H1 (cell line): ENCODE data around the gene ZFAND6. TPM values are rescaled to one million over a fixed set of nuclear protein-coding genes. Genes with fewer than 3 reads are reported as not detected.
A peak's percentile ranks its signal among the peaks of the same experiment; 100 is the strongest.

Experiments
- CTCF ChIA-PET: fragments of 300-600 bp; sonication (Branson Sonifier 250); formaldehyde crosslinking; loops from one replicate; lab custom pipeline; 2021; ENCODE audit not compliant: partially characterized antibody; lab: Charles Lee
- POLR2A ChIA-PET: fragments of 300-600 bp; sonication (Branson Sonifier 250); formaldehyde crosslinking; loops from one replicate; lab custom pipeline; 2021; ENCODE audit warnings: inconsistent platforms; ENCODE audit not compliant: partially characterized antibody; lab: Charles Lee
- DNase-seq, 2 experiments: peaks; one replicate each; pipeline versions ENCODE4 v3.0.0 to v3.0.0-alpha.2; 2010 to 2022; ENCODE audit warnings: low spot score in 2 of 2, low read depth in 1 of 2, mixed read lengths in 1 of 2
- FAIRE-seq: peaks from 2 replicates; lab custom pipeline; 2011; peaks lifted over from hg19 to GRCh38; lab: Jason Lieb, UNC
- H2AFZ ChIP-seq: 2 replicates; pipeline ENCODE4 v1.8.1; 2012; ENCODE audit warnings: low read length, inconsistent platforms
- H2AK5ac ChIP-seq: 2 replicates; pipeline ENCODE4 v1.6.1; 2013; ENCODE audit warnings: low read depth, low read length
- H2BK120ac ChIP-seq: replicated peaks from 2 replicates; pipeline ENCODE3; 2013; ENCODE audit warnings: low read depth, low read length, inconsistent platforms
- H2BK12ac ChIP-seq: 2 replicates; pipeline ENCODE4 v1.6.1; 2013; ENCODE audit warnings: low read depth, low read length
- H2BK15ac ChIP-seq: 2 replicates; pipeline ENCODE4 v1.6.1; 2013; ENCODE audit warnings: low read length
- H2BK20ac ChIP-seq: 2 replicates; pipeline ENCODE4 v1.6.1; 2013; ENCODE audit warnings: low read length
- H2BK5ac ChIP-seq: 2 replicates; pipeline ENCODE4 v1.6.1; 2013; ENCODE audit warnings: low read depth, low read length
- H3K14ac ChIP-seq: 2 replicates; pipeline ENCODE4 v1.6.1; 2013; ENCODE audit warnings: inconsistent platforms; ENCODE audit not compliant: insufficient read length
- H3K18ac ChIP-seq: 2 replicates; pipeline ENCODE4 v1.6.1; 2013; ENCODE audit warnings: low read length; ENCODE audit errors: extremely low read depth
- H3K23ac ChIP-seq: 2 replicates; pipeline ENCODE4 v1.6.1; 2013; ENCODE audit warnings: inconsistent platforms; ENCODE audit not compliant: insufficient read length
- H3K23me2 ChIP-seq: 2 replicates; pipeline ENCODE4 v1.6.1; 2013; ENCODE audit warnings: low read depth, low read length
- H3K27ac ChIP-seq: 2 replicates; pipeline ENCODE4 v1.6.1; 2011; ENCODE audit warnings: low read depth, low read length, inconsistent platforms
- H3K27me3 ChIP-seq, 4 experiments: replicated peaks in 1 of 4; 1 replicate in 1 of 4; 2 replicates in 3 of 4; pipeline versions ENCODE4 v1.6.1 to v1.8.1; 2011 to 2013; ENCODE audit warnings: low read length in 3 of 4, mild to moderate bottlenecking in 3 of 4, inconsistent platforms in 2 of 4, mixed read lengths in 2 of 4, moderate library complexity in 1 of 4; ENCODE audit not compliant: control insufficient read depth in 3 of 4, insufficient read depth in 3 of 4; ENCODE audit errors: extremely low read depth in 1 of 4
- H3K36me3 ChIP-seq, 4 experiments: 2 replicates each; pipeline versions ENCODE4 v1.6.1 to v1.8.1; 2011 to 2013; ENCODE audit warnings: mild to moderate bottlenecking in 4 of 4, low read length in 3 of 4, moderate library complexity in 2 of 4, control low read depth in 1 of 4, inconsistent platforms in 1 of 4; ENCODE audit not compliant: insufficient read depth in 4 of 4, control insufficient read depth in 2 of 4
- H3K4ac ChIP-seq: replicated peaks from 2 replicates; pipeline ENCODE3; 2013; ENCODE audit warnings: low read length, low read depth, mixed read lengths, inconsistent platforms; ENCODE audit not compliant: insufficient read length
- H3K4me1 ChIP-seq, 4 experiments: replicated peaks in 1 of 4; 1 replicate in 1 of 4; 2 replicates in 3 of 4; pipeline versions ENCODE4 v1.6.1 to v1.8.1; 2011 to 2013; ENCODE audit warnings: low read length in 3 of 4, inconsistent platforms in 2 of 4, mixed read lengths in 1 of 4; ENCODE audit not compliant: insufficient read depth in 4 of 4, control insufficient read depth in 3 of 4
- H3K4me2 ChIP-seq, 2 experiments: 2 replicates each; pipeline versions ENCODE4 v1.6.1 to v1.8.1; 2011 to 2013; ENCODE audit warnings: low read depth in 2 of 2, low read length in 2 of 2, control low read depth in 1 of 2, inconsistent platforms in 1 of 2, mild to moderate bottlenecking in 1 of 2; ENCODE audit not compliant: insufficient read depth in 1 of 2
- H3K4me3 ChIP-seq, 4 experiments: fragments of 200-600, 300-600 bp in 1 of 4; sonication (generic), shearing (Covaris generic), sonication (Bioruptor Twin) in 1 of 4; 2 replicates each; pipeline versions ENCODE4 v1.5.1 to v1.8.1; 2011 to 2016; ENCODE audit warnings: low read length in 4 of 4, low read depth in 3 of 4, control low read depth in 2 of 4, inconsistent platforms in 2 of 4, mild to moderate bottlenecking in 2 of 4, mixed read lengths in 1 of 4, moderate library complexity in 1 of 4; ENCODE audit not compliant: insufficient read depth in 2 of 4; ENCODE audit errors: extremely low read depth in 1 of 4
- H3K56ac ChIP-seq: replicated peaks from 2 replicates; pipeline ENCODE3; 2013; ENCODE audit warnings: low read depth, mild to moderate bottlenecking, mixed read lengths, low read length, inconsistent platforms; ENCODE audit not compliant: insufficient read length
- H3K79me1 ChIP-seq: 2 replicates; pipeline ENCODE4 v1.6.1; 2013; ENCODE audit warnings: low read depth, low read length, control low read depth
- H3K79me2 ChIP-seq, 2 experiments: 2 replicates each; pipeline versions ENCODE4 v1.6.1 to v1.8.1; 2012 to 2013; ENCODE audit warnings: low read length in 2 of 2, mild to moderate bottlenecking in 2 of 2, inconsistent platforms in 1 of 2; ENCODE audit not compliant: insufficient read depth in 2 of 2, control insufficient read depth in 1 of 2
- H3K9ac ChIP-seq, 4 experiments: replicated peaks in 1 of 4; 1 replicate in 1 of 4; 2 replicates in 3 of 4; pipeline versions ENCODE4 v1.6.1 to v1.8.1; 2011 to 2013; ENCODE audit warnings: low read depth in 3 of 4, low read length in 3 of 4, control low read depth in 2 of 4, mild to moderate bottlenecking in 2 of 4, moderate library complexity in 2 of 4, inconsistent platforms in 1 of 4; ENCODE audit errors: extremely low read depth in 1 of 4
- H3K9me3 ChIP-seq, 2 experiments: 2 replicates each; pipeline versions ENCODE4 v1.6.1 to v1.8.1; 2012 to 2013; ENCODE audit warnings: mild to moderate bottlenecking in 2 of 2, moderate library complexity in 2 of 2, control low read depth in 1 of 2, inconsistent platforms in 1 of 2, low read depth in 1 of 2, low read length in 1 of 2, mixed read lengths in 1 of 2; ENCODE audit not compliant: insufficient read depth in 2 of 2
- H4K20me1 ChIP-seq, 2 experiments: replicated peaks in 1 of 2; 2 replicates each; pipeline versions ENCODE3 to v1.8.1; 2011 to 2013; ENCODE audit warnings: inconsistent platforms in 2 of 2, low read length in 2 of 2, mild to moderate bottlenecking in 1 of 2; ENCODE audit not compliant: insufficient read depth in 2 of 2, control insufficient read depth in 1 of 2
- H4K5ac ChIP-seq: 2 replicates; pipeline ENCODE4 v1.6.1; 2013; ENCODE audit warnings: low read length, low read depth, mixed read lengths, inconsistent platforms; ENCODE audit not compliant: insufficient read length
- H4K8ac ChIP-seq: 2 replicates; pipeline ENCODE4 v1.8.0; 2013; ENCODE audit warnings: mild to moderate bottlenecking, moderate library complexity, low read length, inconsistent platforms; ENCODE audit not compliant: insufficient read depth; ENCODE audit errors: extremely low read depth
- H4K91ac ChIP-seq: replicated peaks from 2 replicates; pipeline ENCODE3; 2013; ENCODE audit warnings: low read length, mixed read lengths, inconsistent platforms; ENCODE audit not compliant: insufficient read length
- BACH1 ChIP-seq: IDR thresholded peaks from 2 replicates; pipeline ENCODE4 v1.6.1; 2012; ENCODE audit warnings: low read length, improper control_type of control experiment
- HDAC2 ChIP-seq, 2 experiments: fragments of 300-600 bp in 1 of 2; sonication (generic) in 1 of 2; IDR thresholded peaks; 2 replicates each; pipeline ENCODE4 v1.6.1; 2011 to 2012; ENCODE audit warnings: low read depth in 2 of 2, low read length in 2 of 2, mild to moderate bottlenecking in 2 of 2, moderate library complexity in 2 of 2, borderline replicate concordance in 1 of 2, inconsistent platforms in 1 of 2
- KDM4A ChIP-seq: IDR thresholded peaks from one replicate; pipeline ENCODE4 v1.7.1; 2012; ENCODE audit warnings: low read depth, mild to moderate bottlenecking, moderate library complexity, low read length, inconsistent platforms; ENCODE audit not compliant: severe bottlenecking
- MAX ChIP-seq: IDR thresholded peaks from 2 replicates; pipeline ENCODE4 v1.6.1; 2012; ENCODE audit warnings: inconsistent platforms
- NANOG ChIP-seq: IDR thresholded peaks from 2 replicates; pipeline ENCODE4 v1.6.1; 2011; ENCODE audit warnings: low read length, low read depth, mild to moderate bottlenecking, inconsistent platforms; ENCODE audit not compliant: insufficient read depth, poor library complexity, severe bottlenecking
- RFX5 ChIP-seq: IDR thresholded peaks from 2 replicates; pipeline ENCODE4 v1.6.1; 2011; ENCODE audit warnings: low read depth, low read length, improper control_type of control experiment, borderline replicate concordance
- SIX5 ChIP-seq: IDR thresholded peaks from 2 replicates; pipeline ENCODE4 v1.6.1; 2011; ENCODE audit warnings: mild to moderate bottlenecking, low read depth, low read length
- TAF1 ChIP-seq: IDR thresholded peaks from 2 replicates; pipeline ENCODE4 v1.6.1; 2011; ENCODE audit warnings: mild to moderate bottlenecking, low read depth, low read length
- YY1 ChIP-seq: IDR thresholded peaks from 2 replicates; pipeline ENCODE4 v1.6.1; 2011; ENCODE audit warnings: low read depth, mild to moderate bottlenecking, low read length
- WGBS, 2 experiments: shearing (Covaris generic) in 1 of 2; methylation state at CpG; one replicate each; pipeline versions ENCODE4 v1.1.6 to v1.1.7; 2013 to 2015; ENCODE audit warnings: low lambda C conversion rate in 2 of 2, mixed read lengths in 2 of 2, inconsistent platforms in 1 of 2, low coverage in 1 of 2, missing lambda C conversion rate in 1 of 2; ENCODE audit not compliant: insufficient replicate concordance in 2 of 2, insufficient coverage in 1 of 2, insufficient read length in 1 of 2; ENCODE audit errors: extremely low coverage in 1 of 2, missing lambda C conversion rate in 1 of 2; 5-methylcytosine and 5-hydroxymethylcytosine counted together
- polyA plus RNA-seq, 7 experiments: library from polyadenylated mRNA; depleted of rRNA in 3 of 7; stranded (reverse) in 5 of 7; unstranded in 2 of 7; fragments of >200 nt in 5 of 7; fragments of 200-250 nt in 2 of 7; gene quantifications; 1 replicate in 5 of 7; 2 replicates in 1 of 7; 4 replicates in 1 of 7; pipeline versions ENCODE4 v1.2.1 to v1.2.3, GENCODE V29; 2011 to 2013; ENCODE audit warnings: missing spikeins in 2 of 7, mixed read lengths in 2 of 7
- total RNA-seq: library from RNA; stranded (reverse); fragmentation: NEBNext Ultra II Directional; extraction: Animal tissue kit (Norgen Biotek cat#: 25700); gene quantifications from 2 replicates; pipeline ENCODE4 v1.2.1, GENCODE V29; 2021

ZFAND6 gene
- total and polyA plus RNA-seq, 2 of the 8 experiments (the other 6 are each of a cell fraction or from before 2014, with no cell fraction given), result 136 to 237 TPM

GRCh38 chr15:80152180-80152895, 92.9 kb downstream of the ZFAND6 start:
- no peak overlapping the region for H2BK120ac ChIP-seq
- no peak overlapping the region for H2BK5ac ChIP-seq
- TF ChIP-seq TAF1 (peak; percentile 73), RFX5 (no peak), KDM4A (peak; percentile 14), HDAC2 (IDR thresholded peaks at IDR 0.05; ENCODE audit: borderline replicate concordance in 1 of 2, low read depth in 2 of 2, low read length in 2 of 2) (no peak), BACH1 (no peak), SIX5 (no peak), NANOG (no peak), MAX (peak; percentile 27; the same call in 1 of the 2 replicates), YY1 (no peak)
- H3K9me3 ChIP-seq, result no peaks in the 10 kb centered on the region
- H3K27ac ChIP-seq, result 0 out of 2 replicates have a peak overlapping the region, but pooled peaks have one; percentile 19
- peak overlapping the region; percentile 93 for H3K4me2 ChIP-seq
- 4% methylated on average over 10 of the region's 41 CpGs; no CpG with 5 or more reads in 1 of the 2 experiments for WGBS, 2 experiments
- no peak overlapping the region for H4K5ac ChIP-seq
- H3K18ac ChIP-seq, result peak overlapping the region; percentile 78
- POLR2A ChIA-PET, result interaction anchor here (0.6 to 2.2 kb wide), 2 partner anchors 11 to 151 kb away, joined by 3 to 11 read pairs; no protein-coding TSS in a partner anchor
- no peak overlapping the region for H2BK20ac ChIP-seq
- H3K36me3 ChIP-seq, result no peaks in the 10 kb centered on the region
- no peak overlapping the region for H2AK5ac ChIP-seq
- H3K4ac ChIP-seq, result no peak overlapping the region
- no peak overlapping the region for H3K14ac ChIP-seq
- DNase-seq (peak; percentile 85 to 89), FAIRE-seq (no peak)
- CTCF ChIA-PET, result interaction anchor here (0.6 to 2.2 kb wide), 5 partner anchors 20 to 64 kb away, joined by 3 to 10 read pairs (median 4); no protein-coding TSS in a partner anchor
- H3K23ac ChIP-seq, result no peak overlapping the region
- 0 out of 2 replicates have a peak overlapping the region, but pooled peaks have one; percentile 39 for H4K8ac ChIP-seq
- H3K79me1 ChIP-seq, result peaks cover 3% of the 10 kb centered on the region; the same call in 1 of the 2 replicates
- no peak overlapping the region for H4K91ac ChIP-seq
- peaks cover 0 to 3% of the 10 kb centered on the region in 2 experiments for H4K20me1 ChIP-seq
- H3K4me3 ChIP-seq, result peak overlapping the region; percentile 61 to 83 (median 66)
- peak overlapping the region in 3 of 4 experiments; percentile 31 to 72 (median 59); a peak in 4 of 7 replicates for H3K9ac ChIP-seq
- H3K56ac ChIP-seq, result no peak overlapping the region
- H3K79me2 ChIP-seq, result no peaks in the 10 kb centered on the region
- H2BK15ac ChIP-seq, result no peak overlapping the region
- peaks cover 0 to 12% (median 2%) of the 10 kb centered on the region in 4 experiments; a peak in 3 of 7 replicates for H3K4me1 ChIP-seq
- H2BK12ac ChIP-seq, result no peak overlapping the region
- peaks cover 9% of the 10 kb centered on the region for H3K23me2 ChIP-seq
- H3K27me3 ChIP-seq, result peaks cover 0 to 2% (median 0%) of the 10 kb centered on the region in 4 experiments; a peak in 2 of 7 replicates
- peak overlapping the region; percentile 99 for H2AFZ ChIP-seq
